Measurements from ENCODE around the gene ROS1.
"Not testable (repeated sequence)": the region's sequence is repeated elsewhere in the genome, so short reads cannot be mapped to it uniquely, and the experiment has no call there.

ROS1 gene

GRCh38 chr6:117446861-117447260 lies 21.1 kb upstream of the ROS1 start:
- no peaks in the 10 kb centered on the region for H3K36me3 ChIP-seq (replicated peaks; ENCODE audit: low read depth, low read length)
- no peak overlapping the region for H3K9ac ChIP-seq (ENCODE audit: low read length)
- peaks cover 8% of the 10 kb centered on the region; the same call in 1 of the 2 replicates for H3K4me1 ChIP-seq (ENCODE audit: low read length)
- H3K27me3 ChIP-seq (ENCODE audit: low read depth, low read length) = no peaks in the 10 kb centered on the region
- no peak overlapping the region for H2AFZ ChIP-seq (ENCODE audit: low read depth, low read length)
- no peaks in the 10 kb centered on the region for H4K20me1 ChIP-seq (ENCODE audit: insufficient read depth, low read length)
- H3K4me3 ChIP-seq (ENCODE audit: low read length) = no peak overlapping the region
- no peaks in the 10 kb centered on the region for H3K9me3 ChIP-seq (ENCODE audit: insufficient read depth, low read length)
- TF ChIP-seq CTCF (IDR thresholded peaks at IDR 0.05; ENCODE audit: low read depth, low read length) = no peak
- TF ChIP-seq EZH2phosphoT487 (IDR thresholded peaks at IDR 0.05; ENCODE audit: low read depth) = no peak
- no peak overlapping the region for H3K4me2 ChIP-seq (ENCODE audit: low read length)
- no peak overlapping the region for H3K27ac ChIP-seq (ENCODE audit: low read length)
- H3K79me2 ChIP-seq (ENCODE audit: low read length) = no peaks in the 10 kb centered on the region

- Histone ChIP-seq H3K9ac (ENCODE audit: low read length) (no peak overlapping the region), H3K9me3 (ENCODE audit: insufficient read depth, low read length) (no peaks in the 10 kb centered on the region), H3K4me1 (ENCODE audit: low read length) (peaks cover 7% of the 10 kb centered on the region; the same call in 1 of the 2 replicates), H3K4me2 (ENCODE audit: low read length) (no peak overlapping the region), H2AFZ (ENCODE audit: low read depth, low read length) (no peak overlapping the region), H3K27me3 (ENCODE audit: low read depth, low read length) (no peaks in the 10 kb centered on the region), H3K36me3 (replicated peaks; ENCODE audit: low read depth, low read length) (no peaks in the 10 kb centered on the region), H3K79me2 (ENCODE audit: low read length) (no peaks in the 10 kb centered on the region), H4K20me1 (ENCODE audit: insufficient read depth, low read length) (no peaks in the 10 kb centered on the region), H3K27ac (ENCODE audit: low read length) (no peak overlapping the region), H3K4me3 (ENCODE audit: low read length) (no peak overlapping the region)
- TF ChIP-seq EZH2phosphoT487 (IDR thresholded peaks at IDR 0.05; ENCODE audit: low read depth) (no peak), CTCF (IDR thresholded peaks at IDR 0.05; ENCODE audit: low read depth, low read length) (no peak)
Measured at GRCh38 chr6:117444600-117444999, 18.9 kb upstream of the ROS1 start.

- H3K27me3 ChIP-seq (ENCODE audit: low read depth, low read length); H3K4me3 ChIP-seq (ENCODE audit: low read length); H3K36me3 ChIP-seq (replicated peaks; ENCODE audit: low read depth, low read length); H3K79me2 ChIP-seq (ENCODE audit: low read length); H3K9ac ChIP-seq (ENCODE audit: low read length); H3K27ac ChIP-seq (ENCODE audit: low read length); H2AFZ ChIP-seq (ENCODE audit: low read depth, low read length); H3K4me1 ChIP-seq (ENCODE audit: low read length); H3K4me2 ChIP-seq (ENCODE audit: low read length); H3K9me3 ChIP-seq (ENCODE audit: insufficient read depth, low read length); H4K20me1 ChIP-seq (ENCODE audit: insufficient read depth, low read length): not testable (repeated sequence)
Measured at GRCh38 chr6:117442313-117442712, 16.6 kb upstream of the ROS1 start.

GRCh38 chr6:117441824-117442264 lies 16.1 kb upstream of the ROS1 start:
- no peak overlapping the region for H3K4me2 ChIP-seq (ENCODE audit: low read length)
- H4K20me1 ChIP-seq (ENCODE audit: insufficient read depth, low read length) = no peaks in the 10 kb centered on the region
- H3K9ac ChIP-seq (ENCODE audit: low read length) = no peak overlapping the region
- H3K9me3 ChIP-seq (ENCODE audit: insufficient read depth, low read length) = no peaks in the 10 kb centered on the region
- no peaks in the 10 kb centered on the region for H3K27me3 ChIP-seq (ENCODE audit: low read depth, low read length)
- H3K36me3 ChIP-seq (replicated peaks; ENCODE audit: low read depth, low read length) = no peaks in the 10 kb centered on the region
- H3K27ac ChIP-seq (ENCODE audit: low read length) = no peak overlapping the region
- no peak overlapping the region for H3K4me3 ChIP-seq (ENCODE audit: low read length)
- no peak overlapping the region for H2AFZ ChIP-seq (ENCODE audit: low read depth, low read length)
- H3K79me2 ChIP-seq (ENCODE audit: low read length) = no peaks in the 10 kb centered on the region
- TF ChIP-seq CTCF (IDR thresholded peaks at IDR 0.05; ENCODE audit: low read depth, low read length) (no peak), EZH2phosphoT487 (IDR thresholded peaks at IDR 0.05; ENCODE audit: low read depth) (no peak)
- 0 out of 2 replicates have a peak, but pooled peaks cover 2% of the 10 kb centered on the region for H3K4me1 ChIP-seq (ENCODE audit: low read length)

Measured in OCI-LY3 (cell line).